ENCODE data around the gene PTK7.

DNA sequence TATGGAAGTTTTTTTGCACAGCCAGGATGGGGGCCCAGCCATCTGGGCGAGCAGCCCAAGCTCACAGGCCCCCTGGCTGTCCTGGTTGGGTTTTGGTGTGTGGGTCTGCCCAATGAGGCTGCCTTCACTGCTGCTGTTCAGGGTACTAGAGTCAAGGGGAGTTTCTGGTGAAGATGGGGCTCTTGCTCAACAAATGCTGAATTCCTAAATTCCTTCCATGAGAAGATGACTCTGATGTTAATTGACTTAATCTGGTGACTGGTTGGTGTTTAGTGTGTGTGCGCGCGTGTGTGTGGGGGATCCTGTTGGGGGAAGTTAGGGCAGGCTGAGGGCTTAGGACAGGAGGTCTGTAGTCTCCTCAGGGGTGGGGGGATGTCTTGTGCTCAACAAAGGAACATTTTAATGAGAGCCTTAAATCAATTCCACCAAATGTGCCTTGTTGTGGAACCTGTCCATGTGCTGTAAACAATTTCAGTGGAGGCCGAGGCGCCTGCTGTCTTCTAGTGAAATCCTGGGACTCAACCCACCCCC, 1.9 kb downstream of the PTK7 start:
- TF ChIP-seq YY1 (IDR thresholded peaks at IDR 0.05; ENCODE audit: insufficient read depth, insufficient read length) (no peak), ZNF274 (IDR thresholded peaks at IDR 0.05; ENCODE audit: low read depth, low read length) (no peak)
